Endothelial cell of umbilical vein (primary cell): ENCODE data around the gene B3GALT5.

Source experiments
- CTCF ChIP-seq, 2 donors: IDR thresholded peaks; 1 replicate in 1 of 2; 2 replicates in 1 of 2; pipeline ENCODE4 v1.5.1; 2011; ENCODE audit warnings: low read length in 2 of 2, mild to moderate bottlenecking in 2 of 2, moderate library complexity in 2 of 2, control low read depth in 1 of 2, inconsistent platforms in 1 of 2, low read depth in 1 of 2; ENCODE audit not compliant: insufficient read depth in 1 of 2; ENCODE audit errors: extremely low read depth in 1 of 2
- EZH2 ChIP-seq: IDR thresholded peaks from 2 replicates; pipeline ENCODE4 v1.6.1; 2012; ENCODE audit warnings: borderline replicate concordance, low read depth, mild to moderate bottlenecking, moderate library complexity, low read length, inconsistent platforms; ENCODE audit not compliant: severe bottlenecking
- POLR2A ChIP-seq: IDR thresholded peaks from 2 replicates; pipeline ENCODE4 v1.6.1; 2012; ENCODE audit warnings: low read depth, mild to moderate bottlenecking, control low read depth, low read length
- POLR2AphosphoS5 ChIP-seq: IDR thresholded peaks from 2 replicates; pipeline ENCODE4 v1.6.1; 2012; ENCODE audit warnings: low read depth, mild to moderate bottlenecking, control low read depth, low read length, moderate library complexity; ENCODE audit not compliant: insufficient read depth

GRCh38 chr21:39650801-39651200, 38.1 kb downstream of the B3GALT5 start:
- TF ChIP-seq CTCF (IDR thresholded peaks at IDR 0.05; ENCODE audit: extremely low read depth in 1 of 2, insufficient read depth in 1 of 2, low read depth in 1 of 2, low read length in 2 of 2) (no peak), EZH2 (no peak), POLR2A (no peak), POLR2AphosphoS5 (no peak)
